Lung (tissue), 12 donors: ENCODE results near the gene NUDT22. TPM values are rescaled to one million over a fixed set of nuclear protein-coding genes. Genes with fewer than 3 reads are reported as not detected.

ENCODE experiments used
- ATAC-seq: fragments of 200-7000 bp; cut with Tn5 transposase; one replicate; pipeline ENCODE4 v1.9.1; 2020; ENCODE audit warnings: moderate number of reproducible peaks; ENCODE audit not compliant: insufficient read depth, low FRiP score
- DNase-seq, 3 donors: peaks; one replicate each; pipeline ENCODE4 v3.0.0-alpha.2; 2013 to 2017
- H3K27ac ChIP-seq, 2 donors: one replicate each; pipeline ENCODE4 v1.5.1; 2013; ENCODE audit warnings: mild to moderate bottlenecking in 2 of 2, moderate library complexity in 2 of 2, control low read depth in 1 of 2, inconsistent platforms in 1 of 2, low read depth in 1 of 2, low read length in 1 of 2
- H3K27me3 ChIP-seq, 3 donors: one replicate each; pipeline ENCODE4 v1.5.1; 2013; ENCODE audit warnings: low read length in 2 of 3; ENCODE audit not compliant: control insufficient read depth in 3 of 3, insufficient read depth in 3 of 3
- H3K36me3 ChIP-seq, 4 donors: one replicate each; pipeline ENCODE4 v1.5.1; 2013; ENCODE audit warnings: low read length in 4 of 4, mild to moderate bottlenecking in 1 of 4, moderate library complexity in 1 of 4; ENCODE audit not compliant: control insufficient read depth in 4 of 4, insufficient read depth in 4 of 4
- H3K4me1 ChIP-seq, 5 donors: one replicate each; pipeline ENCODE4 v1.5.1; 2013; ENCODE audit warnings: low read length in 5 of 5, mild to moderate bottlenecking in 2 of 5, moderate library complexity in 1 of 5; ENCODE audit not compliant: control insufficient read depth in 5 of 5, insufficient read depth in 5 of 5
- H3K4me3 ChIP-seq: one replicate; pipeline ENCODE4 v1.5.1; 2013; ENCODE audit warnings: mild to moderate bottlenecking, control low read depth, moderate library complexity
- H3K9ac ChIP-seq, 2 donors: one replicate each; pipeline ENCODE4 v1.5.1; 2013; ENCODE audit warnings: low read length in 2 of 2, control low read depth in 1 of 2; ENCODE audit not compliant: insufficient read depth in 1 of 2
- H3K9me3 ChIP-seq, 4 donors: one replicate each; pipeline ENCODE4 v1.5.1; 2013; ENCODE audit warnings: low read length in 3 of 4, mild to moderate bottlenecking in 1 of 4, moderate library complexity in 1 of 4; ENCODE audit not compliant: control insufficient read depth in 4 of 4, insufficient read depth in 3 of 4
- CTCF ChIP-seq: IDR thresholded peaks from 2 replicates; pipeline ENCODE4 v1.5.1; 2012; ENCODE audit warnings: mild to moderate bottlenecking; ENCODE audit errors: control extremely low read depth, extremely low read depth
- WGBS, 2 donors: extraction: QIAGEN DNeasy Blood & Tissue Kit; methylation state at CpG; one replicate each; pipeline ENCODE4 v1.1.7; 2013; 5-methylcytosine and 5-hydroxymethylcytosine counted together
- polyA plus RNA-seq, 2 donors: library from polyadenylated mRNA; stranded (reverse); fragments of 200-250 nt; gene quantifications; one replicate each; pipeline ENCODE4 v1.2.1, GENCODE V29; 2013
- total RNA-seq, 2 donors: library from RNA; depleted of rRNA in 1 of 2; stranded (reverse); fragments of >200 nt in 1 of 2; gene quantifications; one replicate each; pipeline ENCODE4 v1.2.1, GENCODE V29; 2014 to 2021
- donor health status: control.
- donor health status: control.
- donor health status: Bipolar disorder and iron deficiency.
- donor health status: healthy.
- donor health status: DM: yes; HTN: yes; CAD: no.

The NUDT22 gene
- total and polyA plus RNA-seq, 4 donors, result 23.7 to 90.2 (median 64.9) TPM

- Histone ChIP-seq H3K36me3 (peaks cover 0 to 45% (median 2%) of the 10 kb centered on the region in 4 donors), H3K4me1 (peaks cover 0 to 5% (median 0%) of the 10 kb centered on the region in 5 donors), H3K27me3 (no peaks in the 10 kb centered on the region), H3K9ac (no peak overlapping the region), H3K9me3 (no peaks in the 10 kb centered on the region), H3K27ac (no peak overlapping the region), H3K4me3 (no peak overlapping the region)
- no peak for DNase-seq
- no peak for ATAC-seq
- no peak for TF ChIP-seq CTCF
- 92 to 95% methylated on average over 17 of the region's 17 CpGs for WGBS, 2 donors
Observed at GRCh38 chr11:64220271-64220670, 5.8 kb upstream of the NUDT22 start.

GRCh38 chr11:64220798-64221197 is 5.3 kb upstream of the NUDT22 start:
- ATAC-seq, result no peak
- Histone ChIP-seq H3K36me3 (peaks cover 0 to 45% (median 2%) of the 10 kb centered on the region in 4 donors), H3K9me3 (no peaks in the 10 kb centered on the region), H3K9ac (no peak overlapping the region), H3K27me3 (no peaks in the 10 kb centered on the region), H3K4me1 (peaks cover 0 to 10% (median 0%) of the 10 kb centered on the region in 5 donors), H3K27ac (no peak overlapping the region), H3K4me3 (no peak overlapping the region)
- DNase-seq, result no peak
- no peak for TF ChIP-seq CTCF
- 94 to 96% methylated on average over 14 of the region's 14 CpGs for WGBS, 2 donors

- no peak overlapping the region for H3K9ac ChIP-seq
- no peak overlapping the region for H3K4me3 ChIP-seq
- peaks cover 0 to 39% (median 2%) of the 10 kb centered on the region in 4 donors for H3K36me3 ChIP-seq
- ATAC-seq (no peak), DNase-seq (no peak)
- 78 to 85% methylated on average over 9 of the region's 9 CpGs for WGBS, 2 donors
- peaks cover 0 to 23% (median 4%) of the 10 kb centered on the region in 5 donors for H3K4me1 ChIP-seq
- no peaks in the 10 kb centered on the region for H3K9me3 ChIP-seq
- no peak overlapping the region for H3K27ac ChIP-seq
- no peaks in the 10 kb centered on the region for H3K27me3 ChIP-seq
- no peak for TF ChIP-seq CTCF
Observed at GRCh38 chr11:64222651-64223000, 3.4 kb upstream of the NUDT22 start.

GRCh38 chr11:64223001-64223651 is 2.9 kb upstream of the NUDT22 start:
- H3K36me3 ChIP-seq, result peaks cover 0 to 38% (median 2%) of the 10 kb centered on the region in 4 donors
- H3K27me3 ChIP-seq, result no peaks in the 10 kb centered on the region
- peaks cover 0 to 24% (median 4%) of the 10 kb centered on the region in 5 donors for H3K4me1 ChIP-seq
- no peak for TF ChIP-seq CTCF
- no peak overlapping the region for H3K4me3 ChIP-seq
- ATAC-seq (no peak), DNase-seq (no peak)
- no peaks in the 10 kb centered on the region for H3K9me3 ChIP-seq
- no peak overlapping the region for H3K27ac ChIP-seq
- 87% methylated on average over 24 of the region's 24 CpGs for WGBS, 2 donors
- no peak overlapping the region for H3K9ac ChIP-seq
